Natural killer cell (primary cell): Measurements from ENCODE around the gene STAT6. TPM values are rescaled to one million over a fixed set of nuclear protein-coding genes. Genes with fewer than 3 reads are reported as not detected.

Source experiments
- ATAC-seq, 3 donors: fragments of 150-1000 bp in 2 of 3; fragments of 200-7000 bp in 1 of 3; cut with Tn5 transposase; 1 replicate in 1 of 3; 2 replicates in 2 of 3; pipeline ENCODE4 v1.10.0; 2021; ENCODE audit warnings: mild to moderate bottlenecking in 2 of 3, moderate library complexity in 2 of 3
- DNase-seq, 2 donors: peaks; one replicate each; pipeline versions ENCODE4 v3.0.0 to v3.0.0-alpha.2; 2013 to 2021; ENCODE audit warnings: mixed read lengths in 1 of 2
- H3K27ac ChIP-seq: one replicate; pipeline ENCODE4 v1.5.1; 2013; ENCODE audit warnings: mild to moderate bottlenecking, low read length
- H3K27me3 ChIP-seq: one replicate; pipeline ENCODE4 v1.6.1; 2013; ENCODE audit warnings: low read length; ENCODE audit not compliant: control insufficient read depth, insufficient read depth
- H3K36me3 ChIP-seq: one replicate; pipeline ENCODE4 v1.6.1; 2013; ENCODE audit warnings: low read length; ENCODE audit not compliant: control insufficient read depth, insufficient read depth
- H3K4me1 ChIP-seq: one replicate; pipeline ENCODE4 v1.6.1; 2013; ENCODE audit warnings: low read length; ENCODE audit not compliant: control insufficient read depth, insufficient read depth
- H3K4me3 ChIP-seq: one replicate; pipeline ENCODE4 v1.5.1; 2013; ENCODE audit warnings: low read length
- H3K9me3 ChIP-seq: one replicate; pipeline ENCODE4 v1.6.1; 2013; ENCODE audit warnings: low read length; ENCODE audit not compliant: control insufficient read depth, insufficient read depth
- H3K27ac Mint-ChIP-seq, 2 donors: one replicate each; pipeline ENCODE4 v1.8.0; 2022; ENCODE audit warnings: mild to moderate bottlenecking in 2 of 2, mixed read lengths in 2 of 2, moderate library complexity in 1 of 2
- H3K27me3 Mint-ChIP-seq, 2 donors: one replicate each; pipeline ENCODE4 v1.8.0; 2022; ENCODE audit warnings: low read depth in 2 of 2, mixed read lengths in 2 of 2
- H3K36me3 Mint-ChIP-seq: one replicate; pipeline ENCODE4 v1.8.0; 2022; ENCODE audit warnings: mixed read lengths
- H3K4me1 Mint-ChIP-seq, 2 donors: one replicate each; pipeline ENCODE4 v1.8.0; 2022; ENCODE audit warnings: mixed read lengths in 2 of 2
- H3K4me3 Mint-ChIP-seq: one replicate; pipeline ENCODE4 v1.8.0; 2022; ENCODE audit warnings: mild to moderate bottlenecking, moderate library complexity, mixed read lengths
- H3K9me3 Mint-ChIP-seq, 2 donors: one replicate each; pipeline ENCODE4 v1.8.0; 2022; ENCODE audit warnings: mixed read lengths in 2 of 2
- WGBS: methylation state at CpG from one replicate; pipeline ENCODE4 v1.1.7; 2013; ENCODE audit warnings: missing lambda C conversion rate; ENCODE audit not compliant: insufficient coverage; 5-methylcytosine and 5-hydroxymethylcytosine counted together
- intact Hi-C: fragments of 100-400 bp; cut with micrococcal nuclease; formaldehyde crosslinking; loops from one replicate; pipeline ENCODE4 v1.14.2; 2022
- total RNA-seq, 4 donors: library from RNA; stranded (reverse); fragments of 120-200 nt in 1 of 4; gene quantifications; one replicate each; pipeline versions ENCODE4 v1.2.3 to v1.2.4, GENCODE V29; 2013 to 2022
- TF ChIP-seq, protein P1 (sequence below): fragments of 200-600 bp; IDR thresholded peaks from one replicate; pipeline ENCODE4 v1.8.0; 2022; ENCODE audit warnings: antibody characterized with exemption

STAT6 gene
- total RNA-seq, 3 donors from 2014 or later (not counting 1 experiment from before 2014, with no cell fraction given): 277 to 340 (median 319) TPM

DNA sequence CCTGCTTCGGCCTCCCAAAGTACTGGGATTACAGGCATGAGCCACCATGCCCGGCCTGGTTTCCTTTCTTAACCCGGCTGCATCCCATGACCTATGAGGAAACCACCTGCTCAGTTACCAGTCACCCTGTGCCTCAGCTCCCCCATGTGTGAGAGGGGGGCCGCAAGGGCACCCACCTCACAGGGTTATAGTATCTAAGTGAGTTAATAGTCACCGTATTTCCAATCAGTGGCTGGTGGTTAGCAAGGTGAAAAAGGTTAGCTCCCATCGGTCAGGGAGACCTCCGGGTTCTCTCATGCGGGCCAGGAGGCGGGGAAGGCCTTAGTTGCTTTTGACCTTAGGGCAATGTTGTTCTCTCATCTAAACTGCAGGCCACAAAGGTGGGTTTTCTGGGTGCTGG, 23.8 kb upstream of the STAT6 start:
- H3K36me3 Mint-ChIP-seq: no peaks in the 10 kb centered on the region
- TF ChIP-seq, protein P1, sequence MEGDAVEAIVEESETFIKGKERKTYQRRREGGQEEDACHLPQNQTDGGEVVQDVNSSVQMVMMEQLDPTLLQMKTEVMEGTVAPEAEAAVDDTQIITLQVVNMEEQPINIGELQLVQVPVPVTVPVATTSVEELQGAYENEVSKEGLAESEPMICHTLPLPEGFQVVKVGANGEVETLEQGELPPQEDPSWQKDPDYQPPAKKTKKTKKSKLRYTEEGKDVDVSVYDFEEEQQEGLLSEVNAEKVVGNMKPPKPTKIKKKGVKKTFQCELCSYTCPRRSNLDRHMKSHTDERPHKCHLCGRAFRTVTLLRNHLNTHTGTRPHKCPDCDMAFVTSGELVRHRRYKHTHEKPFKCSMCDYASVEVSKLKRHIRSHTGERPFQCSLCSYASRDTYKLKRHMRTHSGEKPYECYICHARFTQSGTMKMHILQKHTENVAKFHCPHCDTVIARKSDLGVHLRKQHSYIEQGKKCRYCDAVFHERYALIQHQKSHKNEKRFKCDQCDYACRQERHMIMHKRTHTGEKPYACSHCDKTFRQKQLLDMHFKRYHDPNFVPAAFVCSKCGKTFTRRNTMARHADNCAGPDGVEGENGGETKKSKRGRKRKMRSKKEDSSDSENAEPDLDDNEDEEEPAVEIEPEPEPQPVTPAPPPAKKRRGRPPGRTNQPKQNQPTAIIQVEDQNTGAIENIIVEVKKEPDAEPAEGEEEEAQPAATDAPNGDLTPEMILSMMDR: no peak
- no peaks in the 10 kb centered on the region for H3K4me1 ChIP-seq

DNA sequence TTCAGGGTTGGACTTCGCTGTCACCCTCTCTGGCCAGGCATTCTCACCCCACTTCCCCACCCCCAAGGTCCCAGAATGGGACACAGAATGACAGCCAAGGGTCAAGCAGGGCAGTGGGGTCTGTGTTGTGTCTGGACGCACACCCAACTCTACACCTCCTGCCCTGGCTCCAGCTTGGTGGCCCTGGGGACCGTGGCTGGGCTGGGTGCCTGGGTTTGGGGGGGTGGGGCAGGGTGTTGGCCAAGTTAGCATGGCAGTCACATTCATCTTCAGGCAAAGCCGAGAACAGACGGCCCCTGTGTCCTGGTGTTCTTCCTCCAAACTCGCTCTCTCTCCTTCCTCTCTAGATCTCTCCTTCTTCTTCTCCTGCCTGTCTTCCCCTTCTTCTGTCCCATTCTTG, 22.8 kb upstream of the STAT6 start:
- TF ChIP-seq, protein P1: no peak
- ATAC-seq (no peak), DNase-seq (no peak)
- peaks cover 4% of the 10 kb centered on the region for H3K4me1 ChIP-seq
- H3K36me3 Mint-ChIP-seq: no peaks in the 10 kb centered on the region
- H3K27ac Mint-ChIP-seq: no peak overlapping the region
- peaks cover 7% of the 10 kb centered on the region for H3K27me3 ChIP-seq
- H3K27me3 Mint-ChIP-seq: peaks cover 15 to 33% of the 10 kb centered on the region in 2 donors
- intact Hi-C loops: no loop called here
- H3K4me3 ChIP-seq: no peak overlapping the region
- H3K4me1 Mint-ChIP-seq: no peaks in the 10 kb centered on the region
- no peaks in the 10 kb centered on the region for H3K9me3 ChIP-seq
- whole genome bisulfite sequencing: 86% methylated on average over 6 of the region's 6 CpGs
- no peak overlapping the region for H3K27ac ChIP-seq
- no peak overlapping the region for H3K4me3 Mint-ChIP-seq
- H3K9me3 Mint-ChIP-seq: no peaks in the 10 kb centered on the region
- no peaks in the 10 kb centered on the region for H3K36me3 ChIP-seq

More for the DNA sequence above, 23.8 kb upstream of the STAT6 start:
- DNase-seq (no peak), ATAC-seq (no peak)
- Histone ChIP-seq H3K27me3 (peaks cover 2% of the 10 kb centered on the region), H3K4me3 (no peak overlapping the region), H3K9me3 (no peaks in the 10 kb centered on the region), H3K36me3 (no peaks in the 10 kb centered on the region), H3K27ac (no peak overlapping the region)
- Mint-ChIP-seq H3K9me3 (no peaks in the 10 kb centered on the region), H3K27me3 (peaks cover 14 to 34% of the 10 kb centered on the region in 2 donors), H3K4me3 (no peak overlapping the region), H3K27ac (no peak overlapping the region), H3K4me1 (no peaks in the 10 kb centered on the region)
- WGBS: 94% methylated on average over 9 of the region's 9 CpGs
- intact Hi-C loops: no loop called here

DNA sequence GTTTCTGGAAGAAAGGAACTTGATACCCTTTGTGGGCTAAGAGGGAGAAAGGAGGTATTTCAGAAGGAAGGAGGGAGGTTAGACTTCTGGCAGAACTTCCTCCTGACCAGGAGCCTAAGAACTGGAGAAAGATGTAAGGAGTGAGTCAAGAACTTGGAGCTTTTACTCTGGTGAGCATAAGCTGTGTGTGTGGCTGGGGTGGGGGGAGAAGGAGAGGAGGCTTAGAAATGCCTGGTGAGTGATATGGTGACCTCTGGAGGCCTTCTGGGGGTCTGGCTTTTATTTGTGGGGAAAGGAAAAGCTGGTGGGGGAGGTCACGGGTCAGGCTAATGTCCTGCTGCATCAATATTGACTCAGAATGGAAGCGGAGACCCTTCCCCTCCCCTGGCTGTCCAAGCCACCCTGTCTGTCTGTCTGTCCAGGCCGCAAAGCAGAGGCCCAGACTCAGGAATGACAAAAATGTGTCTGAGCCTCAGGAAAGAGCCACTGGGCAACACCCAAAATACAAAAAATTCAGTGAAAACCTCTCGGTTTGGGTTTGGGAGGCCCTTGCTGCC, 21.9 kb upstream of the STAT6 start:
- peaks cover 12% of the 10 kb centered on the region for H3K27me3 ChIP-seq
- H3K9me3 Mint-ChIP-seq: no peaks in the 10 kb centered on the region
- no peak overlapping the region for H3K4me3 ChIP-seq
- H3K4me1 ChIP-seq: peaks cover 10% of the 10 kb centered on the region
- DNase-seq (no peak), ATAC-seq (no peak)
- 76% methylated on average over 4 of the region's 4 CpGs for WGBS
- peaks cover 15 to 33% of the 10 kb centered on the region in 2 donors for H3K27me3 Mint-ChIP-seq
- H3K36me3 ChIP-seq: no peaks in the 10 kb centered on the region
- H3K27ac Mint-ChIP-seq: no peak overlapping the region
- TF ChIP-seq, protein P1: no peak
- peaks cover 0 to 5% of the 10 kb centered on the region in 2 donors for H3K4me1 Mint-ChIP-seq
- H3K4me3 Mint-ChIP-seq: no peak overlapping the region
- H3K36me3 Mint-ChIP-seq: no peaks in the 10 kb centered on the region
- H3K27ac ChIP-seq: no peak overlapping the region
- no peaks in the 10 kb centered on the region for H3K9me3 ChIP-seq
- intact Hi-C loops: no loop called here
